NB4 (cell line): ENCODE data around the gene RABEP1.
A peak's percentile ranks its signal among the peaks of the same experiment; 100 is the strongest.

Experiments used
- CTCF ChIP-seq: IDR thresholded peaks from one replicate; pipeline ENCODE4 v1.5.1; 2012; ENCODE audit warnings: low read depth, low read length
- TF ChIP-seq, protein P1 (sequence below): IDR thresholded peaks from 2 replicates; pipeline ENCODE4 v1.6.1; 2011; ENCODE audit warnings: low read depth, low read length

DNA sequence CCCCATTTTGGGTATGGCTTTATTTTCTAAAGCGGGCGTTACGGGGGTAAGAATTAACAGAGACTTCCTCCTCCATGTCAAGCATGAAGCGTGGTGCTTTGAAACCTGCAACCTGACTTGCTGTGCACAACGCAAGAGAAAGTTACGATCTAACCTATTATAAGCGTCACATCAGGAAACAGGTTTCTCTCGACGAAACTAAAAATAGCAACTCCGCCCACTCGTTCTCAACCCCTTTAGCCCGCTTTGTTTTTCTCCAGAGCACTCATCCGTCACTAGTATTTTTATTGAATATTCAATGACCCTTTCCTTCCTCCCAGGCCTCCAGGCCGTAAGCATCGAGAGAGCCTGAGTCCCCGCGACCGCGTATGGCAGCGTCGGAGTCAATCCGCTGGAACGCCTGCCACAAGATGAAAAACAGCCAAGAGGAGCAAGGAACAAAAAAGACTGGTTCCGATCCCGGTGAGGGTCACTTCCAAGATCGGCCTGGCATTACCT, 136.8 kb downstream of the RABEP1 start:
- TF ChIP-seq CTCF = no peak
- TF ChIP-seq, protein P1, sequence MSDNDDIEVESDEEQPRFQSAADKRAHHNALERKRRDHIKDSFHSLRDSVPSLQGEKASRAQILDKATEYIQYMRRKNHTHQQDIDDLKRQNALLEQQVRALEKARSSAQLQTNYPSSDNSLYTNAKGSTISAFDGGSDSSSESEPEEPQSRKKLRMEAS = 0 out of 2 replicates have a peak, but pooled peaks have one; percentile 26
